Fibroblast of mammary gland (primary cell): ENCODE measurements around the gene TEAD1.

Source experiments
- DNase-seq: peaks from one replicate; pipeline ENCODE4 v3.0.0-alpha.2; 2010; ENCODE audit warnings: low read depth
- H3K4me3 ChIP-seq: 2 replicates; pipeline ENCODE4 v1.5.1; 2011; ENCODE audit warnings: low read depth, mild to moderate bottlenecking, low read length, moderate library complexity; ENCODE audit not compliant: control insufficient read depth
- CTCF ChIP-seq: conservative IDR thresholded peaks from 2 replicates; pipeline ENCODE4 v1.5.1; 2011; ENCODE audit warnings: low read depth, low read length, inconsistent platforms; ENCODE audit not compliant: control insufficient read depth, insufficient read depth

Gene TEAD1

GRCh38 chr11:12678991-12679390 is 4.8 kb downstream of the TEAD1 start:
- TF ChIP-seq CTCF: no peak
- no peak for DNase-seq
- H3K4me3 ChIP-seq: peak overlapping the region; percentile 87

- no peak for TF ChIP-seq CTCF
- peak overlapping the region; percentile 87 for H3K4me3 ChIP-seq
- no peak for DNase-seq
Measured at GRCh38 chr11:12679471-12679870, 5.2 kb downstream of the TEAD1 start.

GRCh38 chr11:12680246-12680939 is 6.2 kb downstream of the TEAD1 start:
- no peak for TF ChIP-seq CTCF
- DNase-seq: peak; percentile 92
- peak overlapping the region; percentile 5 for H3K4me3 ChIP-seq

GRCh38 chr11:12680940-12681258 is 6.7 kb downstream of the TEAD1 start:
- DNase-seq: no peak
- H3K4me3 ChIP-seq: no peak overlapping the region
- no peak for TF ChIP-seq CTCF

- no peak overlapping the region for H3K4me3 ChIP-seq
- no peak for DNase-seq
- TF ChIP-seq CTCF: no peak
Measured at GRCh38 chr11:12681466-12681865, 7.2 kb downstream of the TEAD1 start.

GRCh38 chr11:12682288-12682687 is 8.1 kb downstream of the TEAD1 start:
- H3K4me3 ChIP-seq: no peak overlapping the region
- no peak for TF ChIP-seq CTCF
- no peak for DNase-seq

- no peak overlapping the region for H3K4me3 ChIP-seq
- DNase-seq: no peak
- TF ChIP-seq CTCF: no peak
Measured at GRCh38 chr11:12682737-12683500, 8.7 kb downstream of the TEAD1 start.
